ENCODE results near the gene FOXO4. TPM values are rescaled to one million over a fixed set of nuclear protein-coding genes. Genes with fewer than 3 reads are reported as not detected.
A peak's percentile ranks its signal among the peaks of the same experiment; 100 is the strongest.

The FOXO4 gene
- total and polyA plus RNA-seq, 3 donors from 2014 or later: 39.5 to 71.8 (median 58.0) TPM

DNA sequence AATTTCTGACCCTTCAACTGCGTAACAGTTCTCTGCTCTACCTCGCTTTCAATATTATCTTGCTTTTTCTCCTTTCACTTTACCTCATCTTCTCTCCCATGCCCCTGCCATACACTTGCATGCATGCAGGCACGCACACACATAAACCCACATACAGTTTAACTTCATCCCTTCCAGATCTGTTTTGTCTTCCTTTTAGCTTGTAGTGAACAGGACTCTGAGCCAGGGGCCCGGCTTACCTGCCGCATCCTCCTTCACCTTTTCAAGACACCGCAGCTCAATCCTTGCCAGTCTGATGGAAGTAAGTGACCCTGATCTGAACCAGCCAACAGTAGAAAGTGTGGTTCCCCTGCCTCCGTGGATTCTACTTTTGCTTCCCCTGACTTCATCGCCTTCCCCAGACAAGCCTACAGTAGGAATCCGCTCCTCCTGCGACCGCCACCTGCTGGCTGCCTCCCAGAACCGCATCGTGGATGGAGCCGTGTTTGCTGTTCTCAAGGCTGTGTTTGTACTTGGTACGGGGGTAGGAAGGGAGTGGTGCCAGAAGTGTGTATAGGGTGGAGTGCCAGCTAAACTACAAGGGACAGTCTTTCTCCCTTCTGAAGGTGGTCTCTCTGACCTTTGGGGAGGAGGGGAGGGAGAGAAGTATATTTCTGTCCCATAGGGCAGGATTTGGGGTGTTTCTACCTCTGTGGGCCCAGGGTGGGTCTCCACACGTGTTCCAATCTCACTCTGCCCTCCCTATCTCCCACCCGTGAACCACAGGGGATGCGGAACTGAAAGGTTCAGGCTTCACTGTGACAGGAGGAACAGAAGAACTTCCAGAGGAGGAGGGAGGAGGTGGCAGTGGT lies 33.5 kb downstream of the FOXO4 start:
- H3K36me3 ChIP-seq (ENCODE audit: low read depth, missing control alignments): no peaks in the 10 kb centered on the region
- TF ChIP-seq, protein P1, sequence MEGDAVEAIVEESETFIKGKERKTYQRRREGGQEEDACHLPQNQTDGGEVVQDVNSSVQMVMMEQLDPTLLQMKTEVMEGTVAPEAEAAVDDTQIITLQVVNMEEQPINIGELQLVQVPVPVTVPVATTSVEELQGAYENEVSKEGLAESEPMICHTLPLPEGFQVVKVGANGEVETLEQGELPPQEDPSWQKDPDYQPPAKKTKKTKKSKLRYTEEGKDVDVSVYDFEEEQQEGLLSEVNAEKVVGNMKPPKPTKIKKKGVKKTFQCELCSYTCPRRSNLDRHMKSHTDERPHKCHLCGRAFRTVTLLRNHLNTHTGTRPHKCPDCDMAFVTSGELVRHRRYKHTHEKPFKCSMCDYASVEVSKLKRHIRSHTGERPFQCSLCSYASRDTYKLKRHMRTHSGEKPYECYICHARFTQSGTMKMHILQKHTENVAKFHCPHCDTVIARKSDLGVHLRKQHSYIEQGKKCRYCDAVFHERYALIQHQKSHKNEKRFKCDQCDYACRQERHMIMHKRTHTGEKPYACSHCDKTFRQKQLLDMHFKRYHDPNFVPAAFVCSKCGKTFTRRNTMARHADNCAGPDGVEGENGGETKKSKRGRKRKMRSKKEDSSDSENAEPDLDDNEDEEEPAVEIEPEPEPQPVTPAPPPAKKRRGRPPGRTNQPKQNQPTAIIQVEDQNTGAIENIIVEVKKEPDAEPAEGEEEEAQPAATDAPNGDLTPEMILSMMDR (IDR thresholded peaks at IDR 0.05): peak; percentile 32 to 59 (median 50)
- TF ChIP-seq POLR2A (IDR thresholded peaks at IDR 0.05): no peak
- peak; percentile 68 for DNase-seq
- no peak overlapping the region for H3K4me3 ChIP-seq
- no peaks in the 10 kb centered on the region for H3K9me3 ChIP-seq
- 30 to 69% methylated on average over 6 to 18 of the region's 18 CpGs for WGBS, 2 donors
- intact Hi-C loops (cut with DNase I; ENCODE audit: low total_unique reads): no loop called here
- peaks cover 6% of the 10 kb centered on the region for H3K4me1 ChIP-seq
- H3K27ac ChIP-seq: peak overlapping the region in 1 of 2 donors; percentile 36
- H3K27me3 ChIP-seq: no peaks in the 10 kb centered on the region

DNA sequence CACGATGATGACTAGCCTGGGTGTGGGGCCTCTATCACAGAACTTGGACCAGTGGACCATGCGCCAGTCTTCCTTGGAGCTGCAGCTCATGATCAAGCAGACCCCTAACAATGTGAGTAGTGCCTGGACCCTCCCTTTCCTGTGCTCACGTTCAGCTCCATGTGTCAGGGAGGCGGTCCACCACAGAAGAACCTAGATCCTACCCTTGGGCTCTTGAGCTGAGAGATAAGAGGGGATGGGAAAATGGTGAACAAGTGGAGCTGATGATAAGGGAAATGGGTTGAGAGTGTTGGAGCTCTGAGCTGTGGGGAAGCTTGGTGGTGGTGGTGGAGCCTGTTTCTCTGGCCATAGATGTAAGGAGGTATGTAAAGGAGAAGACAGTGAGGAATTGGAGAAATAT lies 35.9 kb downstream of the FOXO4 start:
- intact Hi-C loops (cut with DNase I; ENCODE audit: low total_unique reads): no loop called here
- no peak for TF ChIP-seq POLR2A (IDR thresholded peaks at IDR 0.05)
- TF ChIP-seq, protein P1 (IDR thresholded peaks at IDR 0.05): no peak
- Histone ChIP-seq H3K27ac (no peak overlapping the region), H3K4me3 (no peak overlapping the region), H3K36me3 (ENCODE audit: low read depth, missing control alignments) (no peaks in the 10 kb centered on the region), H3K9me3 (no peaks in the 10 kb centered on the region), H3K4me1 (peaks cover 6% of the 10 kb centered on the region), H3K27me3 (no peaks in the 10 kb centered on the region)
- 73 to 94% methylated on average over 3 of the region's 4 CpGs for WGBS, 2 donors
- no peak for DNase-seq

DNA sequence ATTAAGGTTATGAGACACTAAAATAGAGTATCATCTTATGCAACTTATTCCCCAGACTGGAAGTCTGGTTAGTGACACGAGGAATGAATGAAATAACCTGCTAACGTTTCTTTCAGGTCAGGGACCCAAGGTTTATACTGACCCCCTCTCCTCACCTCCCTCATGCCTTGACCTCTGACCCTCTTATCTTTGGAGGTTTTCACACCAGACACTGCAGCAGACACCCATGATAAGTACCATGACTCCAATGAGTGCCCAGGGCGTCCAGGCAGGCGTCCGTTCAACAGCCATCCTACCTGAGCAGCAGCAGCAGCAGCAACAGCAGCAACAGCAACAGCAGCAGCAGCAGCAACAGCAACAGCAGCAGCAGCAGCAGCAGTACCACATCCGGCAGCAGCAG lies 44.8 kb downstream of the FOXO4 start:
- no peaks in the 10 kb centered on the region for H3K27me3 ChIP-seq
- H3K4me3 ChIP-seq: no peak overlapping the region
- no peak overlapping the region for H3K27ac ChIP-seq
- DNase-seq: no peak
- intact Hi-C loops (cut with DNase I; ENCODE audit: low total_unique reads): no loop called here
- TF ChIP-seq, protein P1 (IDR thresholded peaks at IDR 0.05): no peak
- TF ChIP-seq POLR2A (IDR thresholded peaks at IDR 0.05): no peak
- no peaks in the 10 kb centered on the region for H3K4me1 ChIP-seq
- H3K36me3 ChIP-seq (ENCODE audit: low read depth, missing control alignments): no peaks in the 10 kb centered on the region
- no peaks in the 10 kb centered on the region for H3K9me3 ChIP-seq
- 62 to 70% methylated on average over 3 to 5 of the region's 6 CpGs for whole genome bisulfite sequencing, 2 donors

DNA sequence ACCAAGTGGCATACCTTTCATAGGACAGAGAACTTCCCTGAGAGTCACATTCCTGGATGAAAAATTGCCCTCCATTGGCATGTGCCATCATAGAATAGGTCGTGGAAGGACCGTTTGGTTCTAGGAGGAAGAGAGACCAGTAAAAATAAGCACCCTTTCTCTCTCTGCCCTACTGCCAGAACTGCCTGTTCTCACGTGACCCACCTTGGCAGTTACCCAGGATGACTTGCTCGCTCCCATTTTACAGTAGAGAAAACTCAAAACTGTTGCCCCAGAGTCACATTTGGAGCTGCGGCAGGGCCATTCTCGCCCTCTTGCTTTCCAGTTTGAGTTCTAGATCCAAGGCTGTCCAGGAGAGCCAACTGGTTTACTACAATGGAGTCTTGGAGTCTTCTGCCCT lies 47.9 kb downstream of the FOXO4 start:
- no peaks in the 10 kb centered on the region for H3K36me3 ChIP-seq (ENCODE audit: low read depth, missing control alignments)
- 35 to 37% methylated on average over 5 to 6 of the region's 6 CpGs for WGBS, 2 donors
- DNase-seq: peak; percentile 67
- H3K27ac ChIP-seq: no peak overlapping the region
- TF ChIP-seq POLR2A (IDR thresholded peaks at IDR 0.05): no peak
- TF ChIP-seq, protein P1 (IDR thresholded peaks at IDR 0.05): no peak
- no peaks in the 10 kb centered on the region for H3K27me3 ChIP-seq
- no peak overlapping the region for H3K4me3 ChIP-seq
- intact Hi-C loops (cut with DNase I; ENCODE audit: low total_unique reads): no loop called here
- H3K4me1 ChIP-seq: no peaks in the 10 kb centered on the region
- H3K9me3 ChIP-seq: no peaks in the 10 kb centered on the region

All from testis (tissue), 3 donors.